ENCODE data around the gene PLEKHA7.
A peak's percentile ranks its signal among the peaks of the same experiment; 100 is the strongest.

The PLEKHA7 gene

GRCh38 chr11:16767957-16768356, 246.3 kb downstream of the PLEKHA7 start:
- DNase-seq = no peak

DNA sequence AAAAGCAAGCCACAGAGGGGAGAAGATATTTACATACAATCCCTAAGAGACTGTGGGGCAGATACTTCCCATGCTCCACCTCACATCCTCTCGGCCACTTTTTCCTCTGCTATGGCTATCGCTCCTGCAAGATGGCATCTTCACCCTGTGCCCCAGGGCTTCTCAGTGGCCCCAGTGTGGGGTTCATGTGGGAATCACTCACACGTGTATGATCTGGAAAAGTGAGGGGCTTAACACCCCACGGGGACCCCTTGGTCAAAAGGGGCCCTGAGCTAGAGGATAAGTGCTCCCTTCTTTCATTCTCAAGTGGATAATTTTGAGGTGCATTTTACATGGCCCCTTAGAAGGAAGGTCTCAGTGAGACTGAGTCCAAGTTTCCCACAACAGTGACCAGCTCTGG, 247.1 kb downstream of the PLEKHA7 start:
- DNase-seq = no peak

DNA sequence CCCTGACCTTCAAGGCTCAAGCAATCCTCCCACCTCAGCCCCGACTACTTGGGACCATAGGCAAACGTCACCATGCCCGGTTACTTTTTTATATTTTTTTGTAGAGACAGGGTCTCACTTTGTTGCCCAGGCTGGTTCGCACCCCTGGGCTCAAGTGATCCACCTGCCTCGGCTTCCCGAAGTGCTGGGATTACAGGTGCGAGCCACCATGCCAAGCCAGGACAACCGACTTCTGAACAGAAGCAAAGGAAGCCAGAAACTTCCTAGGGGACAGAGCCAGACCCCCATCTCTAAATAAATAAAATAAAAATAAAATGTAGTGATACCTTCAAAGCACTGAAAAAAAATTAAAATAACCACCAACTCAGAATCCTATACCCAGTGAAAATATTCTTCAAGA, 249.3 kb downstream of the PLEKHA7 start:
- DNase-seq = no peak

GRCh38 chr11:16763746-16764145, 250.5 kb downstream of the PLEKHA7 start:
- no peak for DNase-seq

DNA sequence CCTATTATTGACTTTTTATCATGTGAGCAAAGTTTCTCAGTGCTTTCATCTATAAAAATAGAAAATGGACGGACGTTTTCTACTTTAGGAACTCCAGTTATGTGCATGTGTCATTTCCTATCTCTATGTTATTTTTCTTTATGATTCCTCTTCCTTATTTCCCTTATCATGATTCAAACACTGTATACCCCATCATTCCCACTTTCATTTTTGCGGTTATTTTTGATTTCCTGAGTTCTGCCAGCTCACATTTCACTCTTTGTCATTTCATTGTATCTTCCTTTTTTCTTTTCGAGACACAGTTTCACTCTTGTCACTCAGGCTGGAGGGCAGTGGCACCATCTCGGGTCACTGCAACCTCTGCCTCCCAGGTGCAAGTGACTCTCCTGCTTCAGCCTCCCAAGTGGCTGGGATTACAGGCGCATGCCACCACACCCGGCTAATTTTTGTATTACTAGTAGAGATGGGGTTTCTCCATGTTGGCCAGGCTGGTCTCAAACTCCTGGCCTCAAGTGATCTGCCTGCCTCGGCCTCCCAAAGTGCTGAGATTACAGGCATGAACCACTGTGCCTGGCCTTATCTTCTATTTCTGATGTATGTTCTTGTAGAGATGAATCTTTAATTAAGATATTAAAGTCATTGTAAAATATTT, 254.2 kb downstream of the PLEKHA7 start:
- DNase-seq = peak; percentile 65

GRCh38 chr11:16758382-16759024, 255.7 kb downstream of the PLEKHA7 start:
- no peak for DNase-seq

- DNase-seq = no peak
Measured at GRCh38 chr11:16750417-16750816, 263.8 kb downstream of the PLEKHA7 start.

- DNase-seq = no peak
Measured at GRCh38 chr11:16749666-16750065, 264.5 kb downstream of the PLEKHA7 start.

DNA sequence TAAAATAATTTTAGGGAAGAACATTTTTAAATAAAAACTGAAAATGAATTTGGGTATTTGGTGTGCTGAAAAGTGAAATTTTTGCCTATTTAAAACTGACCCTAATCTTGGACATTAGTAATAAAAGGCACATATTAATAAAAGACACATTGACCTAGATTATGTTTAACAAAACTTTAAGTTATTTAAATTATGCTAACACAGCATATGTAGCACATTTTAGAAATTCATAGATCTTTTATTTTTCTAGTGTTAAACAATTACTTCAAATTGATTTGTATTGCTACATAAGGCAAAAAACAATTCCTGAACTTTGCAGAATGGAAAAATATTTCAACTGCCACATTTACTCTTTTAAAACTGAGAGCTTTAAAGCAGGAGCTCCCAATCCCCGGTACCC, 265.1 kb downstream of the PLEKHA7 start:
- no peak for DNase-seq

DNA sequence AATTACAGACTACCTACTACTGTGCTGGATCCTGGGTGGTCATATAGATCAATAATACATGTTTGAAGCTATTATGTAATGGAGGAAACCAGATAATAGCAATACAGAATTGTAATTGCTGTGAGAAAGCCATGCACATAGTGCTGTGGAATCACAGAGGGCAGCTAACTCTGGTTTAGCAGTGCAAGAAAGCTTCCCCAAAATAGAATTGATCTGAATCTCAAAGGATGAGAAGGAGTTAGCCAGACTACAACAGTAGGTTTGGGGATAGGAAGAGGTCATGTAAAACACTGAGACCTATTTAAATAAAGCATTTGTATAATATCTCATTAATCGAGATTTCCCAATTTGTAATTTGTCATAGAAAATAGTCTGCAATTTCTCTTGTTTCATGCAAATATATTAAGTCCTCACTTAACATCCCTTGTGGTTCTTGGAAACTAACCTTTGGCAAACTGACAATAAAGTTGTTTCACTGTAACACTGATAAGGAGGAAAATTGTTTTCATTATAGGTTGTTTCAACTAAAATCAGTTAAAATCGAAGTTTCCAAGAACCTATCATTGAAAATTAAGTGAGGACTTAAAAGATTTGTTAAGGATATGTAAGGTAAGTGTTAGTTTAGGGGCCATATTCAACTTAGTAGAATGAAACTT, 268.1 kb downstream of the PLEKHA7 start:
- DNase-seq = peak; percentile 18

DNA sequence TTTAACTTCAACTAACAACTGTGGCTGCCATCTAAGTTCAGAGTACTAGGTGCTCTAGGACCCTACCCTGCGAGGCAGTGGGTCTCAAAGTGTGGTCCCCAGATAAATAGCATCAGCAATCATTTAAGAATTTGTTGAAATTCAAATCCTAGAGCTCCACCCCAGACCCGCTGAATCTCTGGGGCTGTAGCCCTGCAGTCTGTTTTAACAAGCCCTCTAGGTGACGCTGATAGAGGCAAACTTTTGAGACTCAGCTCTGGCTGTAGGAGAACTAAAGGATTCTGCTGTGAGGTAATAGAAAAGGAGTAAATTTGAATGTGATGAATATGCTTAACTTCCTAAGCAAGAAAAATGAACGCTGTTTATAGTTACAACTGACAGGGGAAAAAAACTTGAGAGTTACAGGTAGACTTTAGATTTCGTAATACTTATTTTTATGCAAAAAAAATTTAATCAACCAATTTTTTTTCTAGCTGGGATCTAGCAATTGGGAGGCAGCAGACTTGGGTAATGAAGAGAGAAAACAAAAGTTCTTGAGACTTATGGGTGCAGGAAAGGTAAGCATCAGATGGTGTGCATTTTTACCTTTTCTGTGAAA, 270.0 kb downstream of the PLEKHA7 start:
- DNase-seq = no peak

DNA sequence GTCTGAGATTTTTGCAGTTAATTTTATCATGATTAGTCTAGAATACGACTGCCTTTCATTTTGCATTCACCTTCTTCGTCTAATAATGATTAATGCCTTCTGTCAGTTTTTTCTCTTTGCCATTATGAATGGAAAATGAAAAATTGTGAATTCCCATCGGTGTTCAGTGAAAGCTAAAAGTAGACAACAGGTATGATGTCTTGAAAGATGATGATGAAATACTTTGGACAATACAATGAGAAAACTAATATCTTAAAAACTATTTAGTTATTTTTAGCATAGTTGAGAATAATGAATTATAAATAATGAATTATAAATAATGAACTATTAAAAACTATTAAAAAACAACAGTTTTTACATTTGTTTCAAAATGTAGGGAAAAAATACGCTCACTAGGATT, 270.7 kb downstream of the PLEKHA7 start:
- DNase-seq = no peak

- no peak for DNase-seq
Measured at GRCh38 chr11:16741473-16741872, 272.7 kb downstream of the PLEKHA7 start.

DNA sequence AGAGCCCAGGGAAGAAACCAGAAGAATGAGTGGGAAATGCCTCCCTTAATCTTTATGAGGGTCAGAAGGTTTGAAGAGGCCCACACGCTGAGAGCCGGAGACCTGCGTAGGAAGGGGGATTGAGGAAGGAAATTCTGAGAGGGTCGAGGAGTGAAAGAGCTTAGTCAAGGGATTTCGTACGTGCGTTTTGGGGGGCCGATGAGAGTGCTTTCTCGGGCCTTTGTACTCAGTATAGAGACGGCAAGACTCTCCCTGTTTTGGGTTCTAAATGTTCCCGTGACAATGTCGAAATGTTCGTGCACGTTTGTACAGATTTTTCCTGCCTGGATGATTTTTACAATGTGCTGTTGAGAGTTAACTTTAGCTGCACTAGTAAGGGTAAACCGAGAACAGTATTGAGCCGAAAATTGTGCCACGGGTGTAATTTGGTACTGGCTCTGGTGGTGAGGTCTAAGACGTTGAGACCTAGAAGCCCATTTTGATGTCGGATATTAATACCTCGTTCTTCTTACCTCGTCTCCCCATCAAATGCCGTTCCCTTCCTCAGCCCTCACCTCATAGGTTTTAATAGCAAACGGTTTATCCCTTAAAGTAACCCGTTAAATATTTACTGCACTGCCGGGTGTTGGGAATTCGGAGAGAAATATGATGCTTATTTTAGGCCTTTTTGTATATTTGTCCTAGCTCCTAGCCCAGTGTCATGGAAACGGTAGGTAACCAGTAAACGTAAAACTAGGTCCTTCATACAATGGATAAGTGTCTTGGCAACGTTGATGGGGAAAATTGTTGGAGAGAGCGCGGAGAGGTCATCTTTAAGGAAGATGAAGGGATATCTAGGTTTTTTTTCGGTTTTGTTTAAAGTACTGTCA, 275.0 kb downstream of the PLEKHA7 start:
- DNase-seq = peak; percentile 33

DNA sequence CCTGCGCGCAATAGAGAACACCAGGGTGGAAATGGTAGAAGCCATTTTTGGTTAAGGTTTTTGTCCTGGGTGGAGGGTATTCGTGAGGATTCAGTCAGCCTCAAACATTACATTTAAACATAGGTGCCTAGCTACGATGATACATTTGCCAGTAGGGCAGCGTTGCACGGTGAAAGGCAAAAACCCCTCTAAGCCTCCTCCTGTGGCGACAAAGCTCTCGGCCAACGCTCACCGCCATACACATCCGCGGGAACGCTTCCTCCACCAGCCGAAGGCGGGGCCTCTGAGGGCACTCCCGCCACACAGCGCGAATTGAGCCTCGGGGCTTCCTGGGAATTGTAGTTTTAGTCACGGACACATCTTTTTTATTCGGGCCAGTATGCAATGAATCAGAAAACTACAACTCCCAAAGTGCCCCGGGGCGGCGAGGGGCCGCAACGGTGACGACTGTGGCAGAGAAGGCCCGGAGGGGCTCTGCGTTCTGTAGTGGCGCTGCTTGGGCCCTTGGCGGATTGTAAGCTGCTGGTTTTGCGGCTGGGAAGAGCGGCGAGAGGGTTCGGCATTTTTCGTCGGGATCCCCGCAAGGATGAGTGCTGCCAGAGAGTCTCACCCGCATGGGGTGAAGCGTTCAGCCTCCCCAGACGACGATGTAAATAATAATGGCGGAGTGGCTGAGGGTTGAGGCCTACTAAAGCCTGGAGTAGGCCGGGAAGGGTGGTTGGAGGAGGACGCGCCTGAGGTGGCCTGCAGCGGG, 275.8 kb downstream of the PLEKHA7 start, which contains the start of gene C11orf58:
TSS of gene C11orf58 (plus strand) at position 455 of the 754 bp plus-strand sequence. CDS start at position 587, 132 bp downstream.
- peak; percentile 98 for DNase-seq

GRCh38 chr11:16737818-16738192, 276.4 kb downstream of the PLEKHA7 start:
- DNase-seq = no peak

Data from OCI-M1 (cell line).